ENCODE results near the gene STAU1. TPM values are rescaled to one million over a fixed set of nuclear protein-coding genes. Genes with fewer than 3 reads are reported as not detected.
"Not testable (repeated sequence)": the region's sequence is repeated elsewhere in the genome, so short reads cannot be mapped to it uniquely, and the experiment has no call there.

The STAU1 gene
- total RNA-seq, 1 donor from 2014 or later: 96.0 TPM

DNA sequence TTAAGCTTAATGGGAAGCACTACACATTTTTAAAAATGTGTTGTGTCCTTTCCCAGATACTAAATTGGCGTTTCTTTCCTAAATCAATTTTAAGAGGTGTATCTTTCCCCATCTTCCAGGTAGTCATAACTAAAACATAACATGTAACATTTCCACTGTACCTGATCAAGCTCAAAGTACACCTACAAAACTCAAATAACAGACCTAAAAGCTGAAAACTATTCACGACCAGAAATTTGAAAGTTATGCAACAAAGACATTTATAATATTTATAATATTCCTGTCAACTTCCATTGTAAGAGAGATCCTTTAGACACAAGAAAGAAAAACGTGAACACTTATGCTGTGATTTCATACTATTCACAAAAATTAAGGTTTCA, 3.5 kb downstream of the STAU1 start:
- Histone ChIP-seq H3F3A (ENCODE audit: low read depth) (peaks cover 14% of the 10 kb centered on the region), H2AFZ (replicated peaks) (no peak overlapping the region), H3K4me1 (peaks cover 10% of the 10 kb centered on the region), H3K79me2 (ENCODE audit: low read depth) (peaks cover 84% of the 10 kb centered on the region), H3K9me3 (ENCODE audit: low read depth) (no peaks in the 10 kb centered on the region), H4K20me1 (ENCODE audit: low read depth) (peaks cover 80% of the 10 kb centered on the region), H3K27ac (no peak overlapping the region), H3K27me3 (no peaks in the 10 kb centered on the region), H3K4me2 (no peak overlapping the region), H3K36me3 (no peaks in the 10 kb centered on the region), H3K4me3 (no peak overlapping the region), H3K9ac (no peak overlapping the region)
- H3K27me3 Mint-ChIP-seq (ENCODE audit: insufficient read depth, low read depth): no peaks in the 10 kb centered on the region
- H3K36me3 Mint-ChIP-seq: peaks cover 7% of the 10 kb centered on the region
- no peaks in the 10 kb centered on the region for H3K9me3 Mint-ChIP-seq
- no peak overlapping the region for H3K4me3 Mint-ChIP-seq
- no peak for DNase-seq (ENCODE audit: low spot score)
- H3K4me1 Mint-ChIP-seq: peaks cover 41% of the 10 kb centered on the region
- no peak overlapping the region for H3K27ac Mint-ChIP-seq
- TF ChIP-seq EZH2 (IDR thresholded peaks at IDR 0.05) (no peak), EZH2phosphoT487 (IDR thresholded peaks at IDR 0.05) (no peak)
- TF ChIP-seq, protein P1, sequence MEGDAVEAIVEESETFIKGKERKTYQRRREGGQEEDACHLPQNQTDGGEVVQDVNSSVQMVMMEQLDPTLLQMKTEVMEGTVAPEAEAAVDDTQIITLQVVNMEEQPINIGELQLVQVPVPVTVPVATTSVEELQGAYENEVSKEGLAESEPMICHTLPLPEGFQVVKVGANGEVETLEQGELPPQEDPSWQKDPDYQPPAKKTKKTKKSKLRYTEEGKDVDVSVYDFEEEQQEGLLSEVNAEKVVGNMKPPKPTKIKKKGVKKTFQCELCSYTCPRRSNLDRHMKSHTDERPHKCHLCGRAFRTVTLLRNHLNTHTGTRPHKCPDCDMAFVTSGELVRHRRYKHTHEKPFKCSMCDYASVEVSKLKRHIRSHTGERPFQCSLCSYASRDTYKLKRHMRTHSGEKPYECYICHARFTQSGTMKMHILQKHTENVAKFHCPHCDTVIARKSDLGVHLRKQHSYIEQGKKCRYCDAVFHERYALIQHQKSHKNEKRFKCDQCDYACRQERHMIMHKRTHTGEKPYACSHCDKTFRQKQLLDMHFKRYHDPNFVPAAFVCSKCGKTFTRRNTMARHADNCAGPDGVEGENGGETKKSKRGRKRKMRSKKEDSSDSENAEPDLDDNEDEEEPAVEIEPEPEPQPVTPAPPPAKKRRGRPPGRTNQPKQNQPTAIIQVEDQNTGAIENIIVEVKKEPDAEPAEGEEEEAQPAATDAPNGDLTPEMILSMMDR (IDR thresholded peaks at IDR 0.05): no peak

GRCh38 chr20:49184084-49184501, 4.0 kb downstream of the STAU1 start:
- H3K4me2 ChIP-seq; H3K9me3 Mint-ChIP-seq; H3K36me3 ChIP-seq; H3K27ac Mint-ChIP-seq; DNase-seq (ENCODE audit: low spot score); H3K27me3 ChIP-seq; H3K4me3 ChIP-seq; H2AFZ ChIP-seq (replicated peaks); H3K4me3 Mint-ChIP-seq; H3K36me3 Mint-ChIP-seq; H3K9ac ChIP-seq; H3K27me3 Mint-ChIP-seq (ENCODE audit: insufficient read depth, low read depth); H3K9me3 ChIP-seq (ENCODE audit: low read depth); H3K27ac ChIP-seq: not testable (repeated sequence)
- peaks cover 11% of the 10 kb centered on the region for H3K4me1 ChIP-seq
- H3K4me1 Mint-ChIP-seq: peaks cover 44% of the 10 kb centered on the region
- H3K79me2 ChIP-seq (ENCODE audit: low read depth): peaks cover 90% of the 10 kb centered on the region
- H4K20me1 ChIP-seq (ENCODE audit: low read depth): peaks cover 86% of the 10 kb centered on the region
- H3F3A ChIP-seq (ENCODE audit: low read depth): peaks cover 15% of the 10 kb centered on the region

DNA sequence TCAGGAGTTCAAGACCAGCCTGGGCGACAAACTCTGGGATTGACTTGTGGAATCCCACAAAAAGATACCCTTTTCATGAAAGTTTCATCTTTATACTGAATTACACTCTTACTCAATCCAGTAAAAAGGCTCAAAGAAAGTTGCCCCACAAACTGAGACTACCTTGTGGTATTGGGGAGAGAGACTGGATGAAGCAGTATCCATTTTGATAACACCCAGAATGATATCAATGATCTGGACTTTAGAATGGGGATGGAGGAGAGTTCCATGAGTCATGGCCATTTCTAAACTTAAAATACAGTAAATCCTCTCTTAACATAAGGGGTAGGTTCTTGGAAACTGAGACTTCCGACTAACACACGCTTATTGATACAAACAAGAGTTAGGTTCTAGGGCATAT, 4.7 kb downstream of the STAU1 start:
- no peaks in the 10 kb centered on the region for H3K9me3 Mint-ChIP-seq

GRCh38 chr20:49181265-49181877, 6.8 kb downstream of the STAU1 start:
- no peak overlapping the region for H3K4me2 ChIP-seq
- peaks cover 73% of the 10 kb centered on the region for H4K20me1 ChIP-seq (ENCODE audit: low read depth)
- H3K9me3 ChIP-seq (ENCODE audit: low read depth): no peaks in the 10 kb centered on the region
- H3K4me3 ChIP-seq: no peak overlapping the region
- TF ChIP-seq EZH2phosphoT487 (IDR thresholded peaks at IDR 0.05): no peak
- TF ChIP-seq, protein P1 (IDR thresholded peaks at IDR 0.05): no peak
- no peak for TF ChIP-seq EZH2 (IDR thresholded peaks at IDR 0.05)
- no peak overlapping the region for H3K9ac ChIP-seq
- H3K27me3 ChIP-seq: no peaks in the 10 kb centered on the region
- peaks cover 100% of the 10 kb centered on the region for H3K79me2 ChIP-seq (ENCODE audit: low read depth)
- no peaks in the 10 kb centered on the region for H3K9me3 Mint-ChIP-seq
- H3K27ac Mint-ChIP-seq: no peak overlapping the region
- peaks cover 35% of the 10 kb centered on the region for H3K4me1 Mint-ChIP-seq
- H3K4me3 Mint-ChIP-seq: no peak overlapping the region
- H3K27me3 Mint-ChIP-seq (ENCODE audit: insufficient read depth, low read depth): no peaks in the 10 kb centered on the region
- peaks cover 15% of the 10 kb centered on the region for H3F3A ChIP-seq (ENCODE audit: low read depth)
- H3K4me1 ChIP-seq: peaks cover 8% of the 10 kb centered on the region
- H3K36me3 ChIP-seq: peaks cover 2% of the 10 kb centered on the region
- DNase-seq (ENCODE audit: low spot score): no peak
- H3K36me3 Mint-ChIP-seq: peaks cover 15% of the 10 kb centered on the region
- no peak overlapping the region for H2AFZ ChIP-seq (replicated peaks)
- H3K27ac ChIP-seq: peak overlapping the region; percentile 41

More for the DNA sequence above, 4.7 kb downstream of the STAU1 start:
- H3K27ac Mint-ChIP-seq: no peak overlapping the region
- Histone ChIP-seq H3K9me3 (ENCODE audit: low read depth) (no peaks in the 10 kb centered on the region), H3K4me3 (no peak overlapping the region), H3K27ac (no peak overlapping the region), H3K27me3 (no peaks in the 10 kb centered on the region), H3K4me2 (no peak overlapping the region), H4K20me1 (ENCODE audit: low read depth) (peaks cover 87% of the 10 kb centered on the region), H3K79me2 (ENCODE audit: low read depth) (peaks cover 97% of the 10 kb centered on the region), H3K36me3 (no peaks in the 10 kb centered on the region), H3K4me1 (peaks cover 11% of the 10 kb centered on the region), H3K9ac (no peak overlapping the region), H2AFZ (replicated peaks) (no peak overlapping the region), H3F3A (ENCODE audit: low read depth) (peaks cover 15% of the 10 kb centered on the region)
- no peak for DNase-seq (ENCODE audit: low spot score)
- peaks cover 44% of the 10 kb centered on the region for H3K4me1 Mint-ChIP-seq
- H3K27me3 Mint-ChIP-seq (ENCODE audit: insufficient read depth, low read depth): no peaks in the 10 kb centered on the region
- H3K4me3 Mint-ChIP-seq: no peak overlapping the region
- TF ChIP-seq EZH2 (IDR thresholded peaks at IDR 0.05): no peak
- TF ChIP-seq, protein P1 (IDR thresholded peaks at IDR 0.05): no peak
- no peak for TF ChIP-seq EZH2phosphoT487 (IDR thresholded peaks at IDR 0.05)
- H3K36me3 Mint-ChIP-seq: peaks cover 7% of the 10 kb centered on the region

Measured in neural progenitor cell (in vitro differentiated cells).